ENCODE results near the gene RTP4.

DNA sequence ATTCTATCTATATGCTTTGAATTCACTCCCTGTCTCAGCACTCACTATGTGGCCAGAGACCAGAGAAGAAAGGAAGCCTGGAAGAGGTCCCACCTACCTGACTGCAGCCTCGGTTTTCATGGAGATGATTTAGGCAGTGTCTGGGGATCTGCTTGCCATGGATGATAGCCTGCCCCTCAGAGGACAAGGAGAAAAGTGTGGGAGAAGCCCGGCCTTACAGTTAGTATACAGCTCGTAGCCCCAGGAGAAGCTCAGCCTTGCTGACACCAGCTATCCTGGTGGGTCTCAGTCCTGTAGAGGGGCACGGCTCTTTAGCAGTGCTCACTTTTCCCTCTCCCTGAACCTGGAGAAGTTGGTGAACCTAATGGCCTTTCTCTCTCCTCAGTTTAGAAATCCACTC lies 25.9 kb upstream of the RTP4 start:
- TF ChIP-seq, protein P1, sequence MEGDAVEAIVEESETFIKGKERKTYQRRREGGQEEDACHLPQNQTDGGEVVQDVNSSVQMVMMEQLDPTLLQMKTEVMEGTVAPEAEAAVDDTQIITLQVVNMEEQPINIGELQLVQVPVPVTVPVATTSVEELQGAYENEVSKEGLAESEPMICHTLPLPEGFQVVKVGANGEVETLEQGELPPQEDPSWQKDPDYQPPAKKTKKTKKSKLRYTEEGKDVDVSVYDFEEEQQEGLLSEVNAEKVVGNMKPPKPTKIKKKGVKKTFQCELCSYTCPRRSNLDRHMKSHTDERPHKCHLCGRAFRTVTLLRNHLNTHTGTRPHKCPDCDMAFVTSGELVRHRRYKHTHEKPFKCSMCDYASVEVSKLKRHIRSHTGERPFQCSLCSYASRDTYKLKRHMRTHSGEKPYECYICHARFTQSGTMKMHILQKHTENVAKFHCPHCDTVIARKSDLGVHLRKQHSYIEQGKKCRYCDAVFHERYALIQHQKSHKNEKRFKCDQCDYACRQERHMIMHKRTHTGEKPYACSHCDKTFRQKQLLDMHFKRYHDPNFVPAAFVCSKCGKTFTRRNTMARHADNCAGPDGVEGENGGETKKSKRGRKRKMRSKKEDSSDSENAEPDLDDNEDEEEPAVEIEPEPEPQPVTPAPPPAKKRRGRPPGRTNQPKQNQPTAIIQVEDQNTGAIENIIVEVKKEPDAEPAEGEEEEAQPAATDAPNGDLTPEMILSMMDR (IDR thresholded peaks at IDR 0.05), result no peak
- no peak for TF ChIP-seq POLR2A (IDR thresholded peaks at IDR 0.05)
